Liver (tissue), 3 donors: ENCODE data around the gene TBC1D14.

ENCODE experiments used
- FOXA1 ChIP-seq: IDR thresholded peaks from 2 replicates; pipeline ENCODE4 v1.6.1; 2016; ENCODE audit warnings: antibody characterized with exemption
- GABPA ChIP-seq, 2 donors: IDR thresholded peaks in 1 of 2; conservative IDR thresholded peaks in 1 of 2; 2 replicates each; pipeline ENCODE4 v1.6.1; 2016; ENCODE audit warnings: antibody characterized with exemption in 2 of 2, mild to moderate bottlenecking in 1 of 2, moderate library complexity in 1 of 2
- JUND ChIP-seq, 2 donors: IDR thresholded peaks; 2 replicates each; pipeline ENCODE4 v1.6.1; 2016; ENCODE audit warnings: antibody characterized with exemption in 2 of 2
- RAD21 ChIP-seq, 2 donors: IDR thresholded peaks; 2 replicates each; pipeline ENCODE4 v1.6.1; 2016; ENCODE audit warnings: antibody characterized with exemption in 2 of 2, mild to moderate bottlenecking in 2 of 2
- REST ChIP-seq: IDR thresholded peaks from 2 replicates; pipeline ENCODE4 v1.6.1; 2016; ENCODE audit warnings: antibody characterized with exemption, mild to moderate bottlenecking
- SP1 ChIP-seq: IDR thresholded peaks from 2 replicates; pipeline ENCODE4 v1.6.1; 2018; ENCODE audit warnings: antibody characterized with exemption, mild to moderate bottlenecking
- TAF1 ChIP-seq: conservative IDR thresholded peaks from 2 replicates; pipeline ENCODE4 v1.6.1; 2016; ENCODE audit warnings: antibody characterized with exemption, mild to moderate bottlenecking
- YY1 ChIP-seq: IDR thresholded peaks from 2 replicates; pipeline ENCODE4 v1.6.1; 2016; ENCODE audit warnings: antibody characterized with exemption, mild to moderate bottlenecking
- TF ChIP-seq, protein P1 (sequence below): fragments of 150-350 bp; IDR thresholded peaks from 2 replicates; pipeline ENCODE4 v1.5.1; 2017; ENCODE audit warnings: improper control_type of control experiment, low read depth, low read length; ENCODE audit not compliant: missing input control
- TF ChIP-seq, protein P2 (sequence below): IDR thresholded peaks from 2 replicates; pipeline ENCODE4 v1.6.1; 2016; ENCODE audit warnings: antibody characterized with exemption
- donor health status: healthy.
- donor health status: healthy.

DNA sequence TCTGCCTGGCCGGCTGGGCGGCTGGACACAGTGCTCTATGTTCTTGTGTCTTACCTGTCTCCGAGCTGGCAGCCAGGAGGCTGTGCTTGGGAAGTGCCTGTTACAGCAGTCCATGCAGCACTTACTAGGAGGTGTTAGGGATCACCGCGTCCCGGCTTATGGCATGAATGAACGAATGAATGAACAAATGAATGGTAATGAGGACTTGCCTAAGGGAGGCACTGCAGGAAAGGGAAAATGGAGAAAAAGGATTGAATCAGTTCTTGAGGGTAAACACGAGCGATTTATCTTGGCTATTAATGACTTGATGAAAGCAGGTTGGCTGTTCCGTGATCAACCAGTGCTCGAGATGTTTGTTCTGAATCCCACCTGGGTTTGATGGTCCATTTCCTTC is 31.1 kb downstream of the TBC1D14 start:
- no peak for TF ChIP-seq GABPA (IDR thresholded peaks at IDR 0.05 in 1 of 2, conservative IDR thresholded peaks at IDR 0.05 in 1 of 2)
- TF ChIP-seq, protein P1, sequence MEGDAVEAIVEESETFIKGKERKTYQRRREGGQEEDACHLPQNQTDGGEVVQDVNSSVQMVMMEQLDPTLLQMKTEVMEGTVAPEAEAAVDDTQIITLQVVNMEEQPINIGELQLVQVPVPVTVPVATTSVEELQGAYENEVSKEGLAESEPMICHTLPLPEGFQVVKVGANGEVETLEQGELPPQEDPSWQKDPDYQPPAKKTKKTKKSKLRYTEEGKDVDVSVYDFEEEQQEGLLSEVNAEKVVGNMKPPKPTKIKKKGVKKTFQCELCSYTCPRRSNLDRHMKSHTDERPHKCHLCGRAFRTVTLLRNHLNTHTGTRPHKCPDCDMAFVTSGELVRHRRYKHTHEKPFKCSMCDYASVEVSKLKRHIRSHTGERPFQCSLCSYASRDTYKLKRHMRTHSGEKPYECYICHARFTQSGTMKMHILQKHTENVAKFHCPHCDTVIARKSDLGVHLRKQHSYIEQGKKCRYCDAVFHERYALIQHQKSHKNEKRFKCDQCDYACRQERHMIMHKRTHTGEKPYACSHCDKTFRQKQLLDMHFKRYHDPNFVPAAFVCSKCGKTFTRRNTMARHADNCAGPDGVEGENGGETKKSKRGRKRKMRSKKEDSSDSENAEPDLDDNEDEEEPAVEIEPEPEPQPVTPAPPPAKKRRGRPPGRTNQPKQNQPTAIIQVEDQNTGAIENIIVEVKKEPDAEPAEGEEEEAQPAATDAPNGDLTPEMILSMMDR, result no peak
- TF ChIP-seq YY1, result no peak
- no peak for TF ChIP-seq RAD21 (IDR thresholded peaks at IDR 0.05)
- TF ChIP-seq JUND (IDR thresholded peaks at IDR 0.05), result no peak
- TF ChIP-seq, protein P2, sequence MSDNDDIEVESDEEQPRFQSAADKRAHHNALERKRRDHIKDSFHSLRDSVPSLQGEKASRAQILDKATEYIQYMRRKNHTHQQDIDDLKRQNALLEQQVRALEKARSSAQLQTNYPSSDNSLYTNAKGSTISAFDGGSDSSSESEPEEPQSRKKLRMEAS, result no peak
- TF ChIP-seq TAF1, result no peak
- TF ChIP-seq FOXA1, result no peak
- TF ChIP-seq SP1, result no peak
- no peak for TF ChIP-seq REST
